ENCODE measurements around the gene ZNF496. TPM values are rescaled to one million over a fixed set of nuclear protein-coding genes. Genes with fewer than 3 reads are reported as not detected.

Gene ZNF496
- total RNA-seq, 2 experiments from 2014 or later, result 25.9 to 26.6 TPM

DNA sequence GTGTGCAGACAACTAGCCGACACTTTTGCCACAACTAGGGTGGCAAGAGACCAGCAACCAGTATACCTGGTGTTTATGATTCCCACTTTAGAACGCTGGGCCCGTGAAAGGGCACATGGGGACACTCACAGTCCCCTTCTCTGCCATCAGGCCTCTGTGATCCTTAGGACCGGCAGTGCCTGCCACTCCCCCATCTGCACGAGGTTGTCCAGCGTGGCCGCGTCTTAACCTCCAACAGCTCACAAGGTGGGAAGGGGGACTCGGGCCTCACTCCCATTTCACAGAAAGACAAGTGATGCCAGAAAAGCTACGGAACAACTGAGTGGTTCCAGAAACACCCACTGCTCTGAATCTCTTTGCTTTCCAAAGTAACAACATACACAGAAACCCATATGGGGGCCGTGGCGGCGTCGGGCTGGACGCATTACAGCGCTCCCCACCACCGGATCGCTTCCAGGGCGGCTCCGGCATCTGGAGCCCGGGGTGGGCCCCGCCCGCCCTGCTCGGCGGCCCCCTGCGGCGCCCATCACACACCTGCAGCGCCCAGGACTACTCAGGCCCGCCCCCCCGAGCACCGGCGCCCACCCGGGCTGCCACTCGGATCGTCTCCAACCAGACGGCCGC lies 1.0 kb downstream of the ZNF496 start:
- Mint-ChIP-seq H3K4me3 (peak overlapping the region; percentile 91), H3K36me3 (peaks cover 25% of the 10 kb centered on the region), H3K27ac (peak overlapping the region; percentile 94), H3K9me3 (no peaks in the 10 kb centered on the region), H3K27me3 (no peaks in the 10 kb centered on the region), H3K4me1 (peaks cover 54% of the 10 kb centered on the region)
- POLR2A ChIA-PET, result interaction anchor here (0.8 to 1.2 kb wide), 6 partner anchors 8 to 764 kb away, joined by 3 to 13 read pairs (median 4); partner anchors contain the start of genes CNST, NLRP3, TFB2M and ZNF670
- ATAC-seq (ENCODE audit: low read depth) (peak; percentile 32), DNase-seq (no peak)

DNA sequence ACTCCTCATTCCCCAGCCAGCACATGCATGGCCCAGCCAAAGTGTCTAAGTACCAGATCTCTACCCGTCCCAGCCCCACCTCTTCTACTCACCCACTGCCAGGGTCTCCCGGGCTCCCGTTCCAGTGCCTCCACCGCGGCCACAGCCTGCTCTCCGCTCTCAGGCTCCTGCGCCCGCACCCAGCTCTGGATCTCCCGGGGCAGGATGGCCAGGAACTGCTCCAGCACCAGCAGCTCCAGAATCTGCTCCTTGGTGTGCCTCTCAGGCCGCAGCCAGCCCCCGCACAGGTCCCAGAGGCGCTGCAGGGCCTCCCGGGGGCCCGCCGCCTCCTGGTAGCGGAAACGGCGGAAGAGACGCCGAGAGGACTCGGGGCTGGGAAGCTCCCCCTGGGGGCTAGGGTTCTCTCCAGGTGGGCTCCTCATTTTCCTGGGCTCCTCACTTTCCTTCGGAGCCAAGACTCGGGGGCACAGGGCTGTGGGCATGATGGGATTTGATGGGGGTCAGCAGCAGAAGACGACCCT lies 2.5 kb downstream of the ZNF496 start:
- Mint-ChIP-seq H3K4me3 (no peak overlapping the region), H3K27me3 (no peaks in the 10 kb centered on the region), H3K36me3 (peaks cover 30% of the 10 kb centered on the region), H3K4me1 (peaks cover 49% of the 10 kb centered on the region), H3K27ac (no peak overlapping the region), H3K9me3 (no peaks in the 10 kb centered on the region)
- no peak for DNase-seq
- POLR2A ChIA-PET, result interaction anchor here (0.6 kb wide), 1 partner anchor 1490 kb away, joined by 3 read pairs; no protein-coding TSS in a partner anchor
- ATAC-seq (ENCODE audit: low read depth), result no peak

DNA sequence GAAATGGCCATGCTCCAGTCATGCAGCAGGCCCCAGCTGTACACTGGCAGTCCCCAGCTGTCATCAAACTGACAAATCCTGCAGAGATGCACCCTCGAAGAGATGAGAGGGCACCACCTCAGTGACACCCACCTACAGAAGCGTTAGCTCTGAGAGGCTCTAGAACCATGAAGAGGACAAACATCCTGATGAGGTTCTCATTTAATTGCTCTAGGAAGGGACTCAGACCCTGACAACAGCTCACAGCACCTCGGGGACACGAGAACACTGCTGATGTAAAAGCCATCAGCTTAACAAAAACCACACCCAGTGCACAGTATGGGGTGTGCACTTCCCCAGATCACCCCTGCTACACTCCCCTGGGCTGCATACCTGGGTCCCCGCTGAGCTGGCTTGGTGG lies 3.4 kb downstream of the ZNF496 start:
- Mint-ChIP-seq H3K9me3 (no peaks in the 10 kb centered on the region), H3K27ac (no peak overlapping the region), H3K27me3 (no peaks in the 10 kb centered on the region), H3K4me3 (no peak overlapping the region), H3K4me1 (peaks cover 49% of the 10 kb centered on the region), H3K36me3 (peaks cover 33% of the 10 kb centered on the region)
- no peak for DNase-seq
- POLR2A ChIA-PET, result no interaction called here
- ATAC-seq (ENCODE audit: low read depth), result no peak

DNA sequence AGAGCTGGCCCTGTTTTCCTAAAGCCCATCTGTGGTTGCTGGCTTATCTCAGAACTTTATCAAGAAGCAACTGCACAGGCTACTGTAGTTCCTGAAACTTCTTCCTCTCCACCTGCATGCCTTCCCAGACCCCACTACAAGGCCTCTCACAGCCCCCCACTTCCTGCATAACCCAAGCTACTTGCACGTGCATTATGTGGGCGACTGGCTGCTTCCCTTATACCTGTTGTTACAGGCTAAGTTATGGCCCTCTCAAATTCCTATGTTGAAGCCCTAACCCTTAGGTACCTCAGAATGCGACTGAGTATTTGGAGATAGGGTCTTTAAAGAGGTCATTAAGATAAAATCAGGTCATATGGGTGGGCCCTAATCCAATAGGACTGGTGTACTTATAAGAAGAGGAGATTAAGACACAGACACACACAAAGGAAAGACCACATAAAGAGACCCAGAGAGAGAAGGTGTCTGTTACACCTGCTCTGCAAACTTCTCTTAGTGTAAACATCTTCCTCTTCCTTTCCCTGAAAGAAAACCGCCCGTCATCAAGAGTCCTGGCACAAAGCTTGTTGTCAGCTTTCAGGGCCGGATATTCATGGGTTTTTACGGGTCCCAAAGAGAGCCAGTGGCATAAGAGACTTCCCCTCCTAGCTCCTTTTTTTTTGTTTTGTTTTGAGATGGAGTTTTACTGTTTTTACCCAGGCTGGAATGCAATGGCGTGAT lies 5.1 kb downstream of the ZNF496 start:
- H3K27me3 Mint-ChIP-seq, result no peaks in the 10 kb centered on the region
- peak overlapping the region; percentile 65 for H3K27ac Mint-ChIP-seq
- peaks cover 39% of the 10 kb centered on the region for H3K36me3 Mint-ChIP-seq
- no peak for DNase-seq
- peaks cover 54% of the 10 kb centered on the region for H3K4me1 Mint-ChIP-seq
- no peaks in the 10 kb centered on the region for H3K9me3 Mint-ChIP-seq
- POLR2A ChIA-PET, result interaction anchor here (2.6 kb wide), 1 partner anchor 116 kb away, joined by 7 read pairs; no protein-coding TSS in a partner anchor
- no peak for ATAC-seq (ENCODE audit: low read depth)
- peak overlapping the region; percentile 38 for H3K4me3 Mint-ChIP-seq

DNA sequence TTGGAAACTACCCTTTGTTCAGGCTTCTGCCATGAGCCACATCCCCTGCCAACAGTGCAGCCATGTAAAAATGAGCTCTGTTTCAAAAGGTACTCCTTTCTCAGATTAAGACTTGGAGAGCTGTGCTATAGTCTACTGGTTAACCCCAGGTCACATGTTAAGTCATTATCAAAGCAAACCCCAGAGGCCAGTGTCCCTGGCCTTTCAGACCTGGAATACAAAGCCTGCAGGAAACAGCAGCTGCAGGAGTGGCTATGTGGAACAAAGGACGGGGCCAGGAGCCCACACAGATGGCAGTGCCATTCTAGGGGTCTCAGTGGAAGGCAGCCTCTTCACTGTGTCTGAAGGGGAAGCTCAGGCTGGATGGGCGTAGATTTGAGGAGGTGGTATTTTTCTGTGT lies 6.7 kb downstream of the ZNF496 start:
- Mint-ChIP-seq H3K4me3 (no peak overlapping the region), H3K27ac (no peak overlapping the region), H3K27me3 (no peaks in the 10 kb centered on the region), H3K36me3 (peaks cover 49% of the 10 kb centered on the region), H3K4me1 (peaks cover 53% of the 10 kb centered on the region), H3K9me3 (no peaks in the 10 kb centered on the region)
- no peak for DNase-seq
- ATAC-seq (ENCODE audit: low read depth), result no peak
- POLR2A ChIA-PET, result interaction anchor here (2.6 kb wide), 1 partner anchor 114 kb away, joined by 7 read pairs; no protein-coding TSS in a partner anchor

DNA sequence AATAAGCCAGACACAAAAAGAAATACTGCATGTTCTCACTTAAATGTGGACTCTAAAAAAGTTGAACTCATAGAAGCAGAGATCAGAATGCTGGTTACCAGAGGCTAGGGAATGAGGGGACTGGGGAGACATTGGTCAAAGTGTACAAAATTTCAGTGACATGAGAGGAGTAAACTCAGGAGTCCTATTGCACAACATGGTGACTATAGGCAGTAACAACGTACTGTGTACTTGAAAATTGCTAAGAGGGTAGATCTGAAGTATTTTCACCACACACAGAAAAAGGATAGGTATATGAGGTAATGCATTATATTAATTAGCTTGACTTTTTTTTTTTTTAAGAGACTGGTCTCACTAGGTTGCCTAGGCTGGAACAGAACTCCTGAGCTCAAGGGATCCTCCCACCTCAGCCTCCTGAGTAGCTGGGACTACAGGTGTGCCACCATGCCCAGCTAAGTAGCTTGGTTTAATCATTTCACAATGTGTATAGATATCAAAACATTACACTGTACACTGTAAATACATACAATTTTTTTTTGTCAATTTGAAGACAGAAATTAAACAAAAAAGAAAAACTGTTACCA lies 7.4 kb downstream of the ZNF496 start:
- no peak for DNase-seq
- no peak for ATAC-seq (ENCODE audit: low read depth)
- Mint-ChIP-seq H3K4me3 (no peak overlapping the region), H3K36me3 (peaks cover 47% of the 10 kb centered on the region), H3K27ac (no peak overlapping the region), H3K4me1 (peaks cover 52% of the 10 kb centered on the region), H3K27me3 (no peaks in the 10 kb centered on the region), H3K9me3 (no peaks in the 10 kb centered on the region)
- POLR2A ChIA-PET, result interaction anchor here (1.2 kb wide), 1 partner anchor 11 kb away, joined by 4 read pairs; no protein-coding TSS in a partner anchor

DNA sequence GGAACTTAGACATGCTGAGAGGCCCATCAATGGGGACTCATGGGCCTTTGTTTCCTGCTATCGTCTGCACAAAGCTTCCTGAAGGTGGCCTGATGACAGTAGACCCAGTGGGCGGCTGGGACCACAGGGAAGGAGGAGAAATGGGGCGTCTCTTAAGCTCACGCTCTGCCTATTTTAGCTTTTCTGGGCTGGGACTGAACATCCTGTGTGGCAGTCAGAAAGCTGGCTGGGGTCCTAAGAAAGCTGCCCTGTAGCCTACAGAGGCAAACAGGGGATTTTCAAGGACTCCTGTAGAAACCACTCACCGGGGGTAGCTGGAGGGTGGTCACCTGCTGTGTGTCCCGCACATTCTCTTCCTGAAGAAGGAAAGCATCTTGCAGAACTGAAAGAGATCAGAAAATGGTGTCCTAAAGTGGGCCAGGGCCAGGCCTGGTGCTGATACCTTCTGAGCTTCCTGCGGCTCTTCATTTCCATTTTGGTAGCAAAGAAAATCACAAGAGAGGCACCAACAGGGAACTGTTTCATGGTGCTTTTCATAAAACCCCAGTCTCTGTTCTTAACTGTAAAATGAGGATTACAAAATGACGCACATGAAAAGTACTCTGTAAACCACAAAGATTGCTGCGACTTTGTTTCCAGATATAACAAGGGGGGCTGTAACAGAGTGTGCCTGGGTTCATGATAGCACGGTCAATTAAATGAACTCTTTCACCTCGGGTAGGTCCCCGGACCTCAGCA lies 8.6 kb downstream of the ZNF496 start:
- ATAC-seq (ENCODE audit: low read depth) (peak; percentile 93), DNase-seq (peak; percentile 55)
- Mint-ChIP-seq H3K4me3 (peak overlapping the region; percentile 82), H3K4me1 (peaks cover 51% of the 10 kb centered on the region), H3K36me3 (peaks cover 52% of the 10 kb centered on the region), H3K27me3 (no peaks in the 10 kb centered on the region), H3K27ac (peak overlapping the region; percentile 93), H3K9me3 (no peaks in the 10 kb centered on the region)
- POLR2A ChIA-PET, result interaction anchor here (0.6 to 1.7 kb wide), 9 partner anchors 8 to 113 kb away, joined by 3 to 13 read pairs (median 4); partner anchors contain the start of genes NLRP3 and ZNF496

DNA sequence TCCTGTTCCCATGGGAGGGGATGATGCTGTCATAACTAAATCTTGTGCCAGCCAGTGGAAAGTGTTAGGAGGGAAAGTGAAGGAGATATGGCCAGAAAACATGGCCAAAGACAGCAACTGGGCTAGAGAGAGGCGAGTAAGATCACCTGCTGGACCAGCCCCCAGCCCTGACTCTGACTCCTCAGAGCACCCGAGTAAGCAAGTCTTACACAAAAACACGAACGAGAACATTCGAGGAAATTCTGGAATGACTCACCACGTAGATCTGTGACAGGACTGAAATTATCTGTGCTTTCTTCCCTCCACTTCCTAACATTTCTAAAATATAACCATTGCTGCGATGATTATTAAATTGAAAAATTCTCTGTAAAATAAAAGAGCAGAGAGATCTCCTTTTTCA lies 9.2 kb downstream of the ZNF496 start:
- POLR2A ChIA-PET, result interaction anchor here (0.7 to 1.7 kb wide), 7 partner anchors 9 to 112 kb away, joined by 3 to 13 read pairs (median 3); partner anchors contain the start of genes NLRP3 and ZNF496
- peak overlapping the region; percentile 93 for H3K27ac Mint-ChIP-seq
- no peaks in the 10 kb centered on the region for H3K27me3 Mint-ChIP-seq
- peaks cover 50% of the 10 kb centered on the region for H3K4me1 Mint-ChIP-seq
- DNase-seq (no peak), ATAC-seq (ENCODE audit: low read depth) (peak; percentile 28)
- peaks cover 51% of the 10 kb centered on the region for H3K36me3 Mint-ChIP-seq
- no peaks in the 10 kb centered on the region for H3K9me3 Mint-ChIP-seq
- H3K4me3 Mint-ChIP-seq, result peak overlapping the region; percentile 82

DNA sequence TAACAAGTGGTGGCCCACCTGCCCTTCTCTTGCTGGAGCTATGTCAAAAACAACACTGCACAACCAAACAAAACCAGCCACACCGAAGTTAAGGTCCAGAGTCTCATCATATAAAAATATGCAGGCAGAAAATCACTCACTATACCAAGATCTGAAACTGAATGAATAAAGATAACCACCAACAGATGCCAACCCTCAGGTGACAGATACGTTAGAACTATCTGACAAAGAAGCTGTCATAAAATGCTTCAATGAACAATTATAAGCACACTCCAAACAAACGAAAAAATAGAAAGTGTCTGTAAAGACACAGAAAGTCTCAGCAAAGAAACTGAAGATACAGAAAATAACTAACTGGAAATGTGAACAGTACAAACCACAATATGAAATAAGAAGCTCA lies 14.0 kb downstream of the ZNF496 start:
- DNase-seq (no peak), ATAC-seq (ENCODE audit: low read depth) (no peak)
- no peaks in the 10 kb centered on the region for H3K27me3 Mint-ChIP-seq
- H3K36me3 Mint-ChIP-seq, result peaks cover 57% of the 10 kb centered on the region
- H3K4me3 Mint-ChIP-seq, result no peak overlapping the region
- peaks cover 26% of the 10 kb centered on the region for H3K4me1 Mint-ChIP-seq
- no peaks in the 10 kb centered on the region for H3K9me3 Mint-ChIP-seq
- POLR2A ChIA-PET, result interaction anchor here (0.8 kb wide), 1 partner anchor 127 kb away, joined by 3 read pairs; no protein-coding TSS in a partner anchor
- H3K27ac Mint-ChIP-seq, result no peak overlapping the region

DNA sequence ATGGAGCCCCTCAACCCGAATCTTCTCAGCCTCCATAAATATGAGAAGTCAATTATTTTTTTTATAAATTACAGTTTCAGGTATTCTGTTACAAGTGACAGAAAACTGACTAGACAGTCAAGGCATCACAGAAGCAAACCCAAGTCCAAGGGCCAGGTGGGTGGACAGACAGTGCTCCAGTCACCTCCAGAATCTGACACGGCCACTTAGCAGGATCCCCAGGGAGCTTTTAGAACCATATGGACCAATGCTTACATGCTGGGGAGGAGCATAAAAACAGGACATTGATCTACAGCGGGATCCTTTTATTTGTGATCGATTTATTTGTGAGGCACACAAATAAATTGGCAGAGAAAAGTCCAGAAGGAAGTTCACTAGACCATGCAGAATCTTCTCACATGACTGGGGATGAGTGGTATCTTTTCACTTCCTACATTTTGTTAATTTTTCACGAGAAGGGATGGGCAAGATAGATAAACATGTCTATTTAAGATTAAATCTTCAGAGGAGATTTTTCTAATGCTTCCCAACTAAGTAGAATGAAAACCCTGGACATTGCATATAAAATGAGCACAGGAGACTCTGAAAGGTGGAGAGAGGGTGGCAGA lies 15.0 kb downstream of the ZNF496 start:
- POLR2A ChIA-PET, result no interaction called here
- Mint-ChIP-seq H3K36me3 (peaks cover 57% of the 10 kb centered on the region), H3K27me3 (no peaks in the 10 kb centered on the region), H3K4me1 (peaks cover 20% of the 10 kb centered on the region), H3K9me3 (no peaks in the 10 kb centered on the region), H3K4me3 (no peak overlapping the region), H3K27ac (no peak overlapping the region)
- no peak for DNase-seq
- ATAC-seq (ENCODE audit: low read depth), result no peak

DNA sequence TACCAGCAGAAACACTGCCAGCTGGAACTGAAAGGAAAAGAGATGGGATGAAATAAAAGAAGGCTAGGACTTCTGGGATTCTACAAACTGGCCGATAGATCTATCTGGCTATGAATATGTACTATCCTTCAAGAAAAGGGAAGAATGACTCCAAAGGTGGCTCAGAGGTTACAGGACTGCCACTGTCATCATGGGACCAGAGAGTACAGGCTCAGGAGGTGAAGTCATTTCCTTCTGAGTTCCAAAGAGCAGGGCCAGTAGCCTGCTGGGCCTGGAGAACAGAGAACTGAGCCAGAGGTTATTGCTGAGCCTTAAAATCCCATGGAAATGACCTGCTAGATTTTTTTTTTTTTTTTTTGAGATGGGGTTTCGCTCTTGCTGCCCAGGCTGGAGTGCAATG lies 27.6 kb downstream of the ZNF496 start:
- H3K27me3 Mint-ChIP-seq, result no peaks in the 10 kb centered on the region
- POLR2A ChIA-PET, result interaction anchor here (0.7 kb wide), 1 partner anchor 19 kb away, joined by 4 read pairs; no protein-coding TSS in a partner anchor
- H3K27ac Mint-ChIP-seq, result no peak overlapping the region
- no peaks in the 10 kb centered on the region for H3K9me3 Mint-ChIP-seq
- peaks cover 1% of the 10 kb centered on the region for H3K4me1 Mint-ChIP-seq
- ATAC-seq (ENCODE audit: low read depth), result no peak
- H3K36me3 Mint-ChIP-seq, result peaks cover 43% of the 10 kb centered on the region
- DNase-seq, result no peak
- H3K4me3 Mint-ChIP-seq, result no peak overlapping the region

DNA sequence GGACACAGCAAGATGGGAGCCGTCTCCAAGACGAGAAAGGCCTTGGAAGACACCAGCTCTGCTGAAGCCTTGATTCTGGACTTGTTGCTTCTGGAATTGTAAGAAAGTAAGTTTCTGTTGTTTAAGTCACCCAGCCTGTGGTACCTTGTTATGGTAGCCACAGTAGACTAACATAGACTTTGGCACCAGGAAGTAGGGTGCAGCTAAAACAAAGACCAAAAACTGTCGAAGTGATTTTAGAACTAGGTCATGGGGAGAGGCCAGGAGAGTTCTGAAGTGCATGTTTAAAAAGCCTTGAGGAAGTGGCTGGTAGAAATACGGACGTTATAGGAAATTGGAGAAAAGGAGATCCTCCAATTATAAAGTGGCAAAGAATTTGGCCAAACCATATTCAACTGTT lies 28.5 kb downstream of the ZNF496 start:
- no peaks in the 10 kb centered on the region for H3K9me3 Mint-ChIP-seq
- DNase-seq, result no peak
- peaks cover 3% of the 10 kb centered on the region for H3K4me1 Mint-ChIP-seq
- no peak for ATAC-seq (ENCODE audit: low read depth)
- H3K27ac Mint-ChIP-seq, result no peak overlapping the region
- POLR2A ChIA-PET, result no interaction called here
- no peaks in the 10 kb centered on the region for H3K27me3 Mint-ChIP-seq
- H3K36me3 Mint-ChIP-seq, result peaks cover 43% of the 10 kb centered on the region
- no peak overlapping the region for H3K4me3 Mint-ChIP-seq
